Osteoblast (primary cell): ENCODE measurements around the gene SUSD5. TPM values are rescaled to one million over a fixed set of nuclear protein-coding genes. Genes with fewer than 3 reads are reported as not detected.

Experiments
- DNase-seq: peaks from one replicate; pipeline ENCODE4 v3.0.0; 2011; ENCODE audit warnings: low spot score, mixed read lengths; ENCODE audit not compliant: insufficient read length; ENCODE audit errors: missing footprints
- H2AFZ ChIP-seq: 2 replicates; pipeline ENCODE4 v1.6.0; 2011; ENCODE audit warnings: mild to moderate bottlenecking, low read length
- H3K27ac ChIP-seq: 2 replicates; pipeline ENCODE4 v1.5.1; 2011; ENCODE audit warnings: mild to moderate bottlenecking, low read depth, low read length, moderate library complexity
- H3K27me3 ChIP-seq: 2 replicates; pipeline ENCODE4 v1.6.0; 2012; ENCODE audit warnings: mild to moderate bottlenecking, control low read depth, inconsistent platforms, low read length, moderate library complexity; ENCODE audit not compliant: insufficient read depth
- H3K36me3 ChIP-seq: 2 replicates; pipeline ENCODE4 v1.5.1; 2011; ENCODE audit warnings: mild to moderate bottlenecking, low read length, control low read depth, moderate library complexity; ENCODE audit not compliant: insufficient read depth
- H3K4me1 ChIP-seq: 2 replicates; pipeline ENCODE4 v1.5.1; 2011; ENCODE audit warnings: mild to moderate bottlenecking, low read length, control low read depth, moderate library complexity; ENCODE audit not compliant: insufficient read depth
- H3K4me2 ChIP-seq: 2 replicates; pipeline ENCODE4 v1.6.0; 2011; ENCODE audit warnings: mild to moderate bottlenecking, low read length; ENCODE audit not compliant: insufficient read depth
- H3K4me3 ChIP-seq: fragments of 200-600 bp; sonication (generic); 3 replicates; pipeline ENCODE4 v1.5.1; 2012; ENCODE audit warnings: mild to moderate bottlenecking, low read length, inconsistent platforms; ENCODE audit not compliant: insufficient read depth
- H3K79me2 ChIP-seq: 2 replicates; pipeline ENCODE4 v1.6.0; 2012; ENCODE audit warnings: mild to moderate bottlenecking, low read length, control low read depth, inconsistent platforms; ENCODE audit not compliant: insufficient read depth
- H3K9me3 ChIP-seq: 2 replicates; pipeline ENCODE4 v1.5.1; 2011; ENCODE audit warnings: low read depth, low read length, control low read depth
- H4K20me1 ChIP-seq: 2 replicates; pipeline ENCODE4 v1.6.0; 2012; ENCODE audit warnings: mild to moderate bottlenecking, low read length, control low read depth; ENCODE audit not compliant: insufficient read depth
- total RNA-seq: library from RNA; depleted of rRNA; stranded (reverse); fragments of >200 nt; gene quantifications from 2 replicates; pipeline ENCODE4 v1.2.3, GENCODE V29; 2012
- TF ChIP-seq, protein P1 (sequence below): IDR thresholded peaks from 2 replicates; pipeline ENCODE4 v1.5.1; 2011; ENCODE audit warnings: mild to moderate bottlenecking, low read depth, low read length, moderate library complexity; ENCODE audit errors: extremely low read depth

SUSD5 gene
- total RNA-seq, 1 donor: 10.9 TPM

- Histone ChIP-seq H3K36me3 (peaks cover 28% of the 10 kb centered on the region), H3K4me2 (no peak overlapping the region), H3K27ac (no peak overlapping the region), H2AFZ (no peak overlapping the region), H4K20me1 (no peaks in the 10 kb centered on the region), H3K4me1 (peaks cover 9% of the 10 kb centered on the region), H3K27me3 (no peaks in the 10 kb centered on the region), H3K79me2 (no peaks in the 10 kb centered on the region), H3K9me3 (no peaks in the 10 kb centered on the region), H3K4me3 (no peak overlapping the region)
- TF ChIP-seq, protein P1, sequence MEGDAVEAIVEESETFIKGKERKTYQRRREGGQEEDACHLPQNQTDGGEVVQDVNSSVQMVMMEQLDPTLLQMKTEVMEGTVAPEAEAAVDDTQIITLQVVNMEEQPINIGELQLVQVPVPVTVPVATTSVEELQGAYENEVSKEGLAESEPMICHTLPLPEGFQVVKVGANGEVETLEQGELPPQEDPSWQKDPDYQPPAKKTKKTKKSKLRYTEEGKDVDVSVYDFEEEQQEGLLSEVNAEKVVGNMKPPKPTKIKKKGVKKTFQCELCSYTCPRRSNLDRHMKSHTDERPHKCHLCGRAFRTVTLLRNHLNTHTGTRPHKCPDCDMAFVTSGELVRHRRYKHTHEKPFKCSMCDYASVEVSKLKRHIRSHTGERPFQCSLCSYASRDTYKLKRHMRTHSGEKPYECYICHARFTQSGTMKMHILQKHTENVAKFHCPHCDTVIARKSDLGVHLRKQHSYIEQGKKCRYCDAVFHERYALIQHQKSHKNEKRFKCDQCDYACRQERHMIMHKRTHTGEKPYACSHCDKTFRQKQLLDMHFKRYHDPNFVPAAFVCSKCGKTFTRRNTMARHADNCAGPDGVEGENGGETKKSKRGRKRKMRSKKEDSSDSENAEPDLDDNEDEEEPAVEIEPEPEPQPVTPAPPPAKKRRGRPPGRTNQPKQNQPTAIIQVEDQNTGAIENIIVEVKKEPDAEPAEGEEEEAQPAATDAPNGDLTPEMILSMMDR: no peak
- no peak for DNase-seq
Observed at GRCh38 chr3:33137691-33138090, 80.9 kb downstream of the SUSD5 start.

DNA sequence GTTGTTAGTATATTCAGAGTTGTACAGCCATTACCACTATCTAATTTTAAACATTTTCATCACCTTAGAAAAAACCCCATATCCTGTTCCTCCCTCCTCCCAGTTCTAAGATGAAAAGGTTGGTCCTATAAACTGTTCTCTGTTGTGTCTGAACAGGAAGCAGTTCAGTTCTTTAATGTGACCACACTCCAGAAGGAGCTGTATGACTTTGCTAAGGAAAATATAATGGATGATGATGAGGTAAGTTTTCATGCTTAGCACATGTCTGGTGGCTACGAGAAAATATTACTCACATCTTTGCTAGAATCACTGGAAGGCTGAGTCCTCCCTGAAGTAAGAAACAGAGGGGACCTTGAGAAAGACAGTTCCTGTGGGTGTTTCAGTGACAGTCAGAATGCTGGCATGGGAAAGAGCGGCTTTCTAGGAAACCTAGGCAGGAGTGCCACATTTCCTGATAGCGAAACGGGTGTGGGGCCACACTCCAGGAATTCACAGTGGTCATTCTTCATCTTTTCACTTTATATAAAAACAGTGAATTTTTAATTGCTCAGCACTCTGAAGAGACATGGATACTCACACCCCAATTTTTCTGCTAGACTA, 84.5 kb downstream of the SUSD5 start:
- Histone ChIP-seq H3K4me1 (peaks cover 9% of the 10 kb centered on the region), H3K79me2 (peaks cover 6% of the 10 kb centered on the region), H3K36me3 (peaks cover 30% of the 10 kb centered on the region), H2AFZ (no peak overlapping the region), H3K27ac (peak overlapping the region; percentile 18), H3K4me2 (no peak overlapping the region), H4K20me1 (peaks cover 5% of the 10 kb centered on the region), H3K27me3 (no peaks in the 10 kb centered on the region), H3K4me3 (no peak overlapping the region), H3K9me3 (no peaks in the 10 kb centered on the region)
- peak; percentile 81 for DNase-seq
- TF ChIP-seq, protein P1: no peak

DNA sequence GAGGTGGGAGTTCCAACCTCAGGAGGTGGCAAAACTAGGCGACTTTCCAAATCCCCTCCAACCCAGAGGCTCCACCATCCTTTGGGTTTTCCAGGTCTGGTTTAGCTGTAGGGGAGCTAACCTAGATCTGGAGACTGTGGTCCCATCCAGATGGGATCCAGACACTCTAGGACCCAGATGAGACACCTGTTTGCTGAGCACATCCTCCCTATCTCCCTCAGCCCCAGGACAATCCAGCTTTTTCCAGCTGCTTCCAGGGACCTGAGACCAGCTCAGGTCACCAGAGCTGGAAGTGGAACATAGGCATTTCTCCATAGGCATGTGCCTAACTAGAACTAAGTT, 86.6 kb downstream of the SUSD5 start:
- Histone ChIP-seq H3K9me3 (no peaks in the 10 kb centered on the region), H3K36me3 (peaks cover 30% of the 10 kb centered on the region), H3K4me3 (no peak overlapping the region), H3K79me2 (peaks cover 11% of the 10 kb centered on the region), H3K4me2 (no peak overlapping the region), H3K27me3 (no peaks in the 10 kb centered on the region), H3K27ac (no peak overlapping the region), H3K4me1 (peaks cover 9% of the 10 kb centered on the region), H4K20me1 (peaks cover 5% of the 10 kb centered on the region), H2AFZ (no peak overlapping the region)
- no peak for DNase-seq
- TF ChIP-seq, protein P1: no peak

- H3K27ac ChIP-seq: no peak overlapping the region
- peaks cover 11% of the 10 kb centered on the region for H3K79me2 ChIP-seq
- H3K4me1 ChIP-seq: peaks cover 9% of the 10 kb centered on the region
- no peak overlapping the region for H3K4me3 ChIP-seq
- H3K9me3 ChIP-seq: no peaks in the 10 kb centered on the region
- no peak overlapping the region for H2AFZ ChIP-seq
- H3K27me3 ChIP-seq: no peaks in the 10 kb centered on the region
- TF ChIP-seq, protein P1: peak; percentile 84
- peaks cover 28% of the 10 kb centered on the region for H3K36me3 ChIP-seq
- no peak overlapping the region for H3K4me2 ChIP-seq
- peak; percentile 84 for DNase-seq
- peaks cover 5% of the 10 kb centered on the region for H4K20me1 ChIP-seq
Observed at GRCh38 chr3:33131331-33132018, 87.1 kb downstream of the SUSD5 start.
